Coronary artery (tissue), 2 donors: ENCODE measurements around the gene PIK3CB.

Experiments used
- DNase-seq: peaks from one replicate; pipeline ENCODE4 v3.0.0-alpha.2; 2017; ENCODE audit warnings: low spot score
- H3K27ac ChIP-seq, 2 donors: fragments of 200-600 bp; sonication (generic); one replicate each; pipeline ENCODE4 v1.5.1; 2016 to 2019
- H3K4me3 ChIP-seq: fragments of 200-600 bp; sonication (generic); 2 replicates; pipeline ENCODE4 v1.5.1; 2016; ENCODE audit warnings: mild to moderate bottlenecking, moderate library complexity
- CTCF ChIP-seq: fragments of 200-600 bp; sonication (generic); IDR thresholded peaks from one replicate; pipeline ENCODE4 v1.5.1; 2019; ENCODE audit warnings: antibody characterized with exemption

PIK3CB gene

GRCh38 chr3:138717348-138717747, 117.4 kb downstream of the PIK3CB start:
- Histone ChIP-seq H3K27ac (no peak overlapping the region), H3K4me3 (no peak overlapping the region)
- DNase-seq = no peak
- no peak for TF ChIP-seq CTCF

- no peak for TF ChIP-seq CTCF
- Histone ChIP-seq H3K27ac (no peak overlapping the region), H3K4me3 (no peak overlapping the region)
- no peak for DNase-seq
Observed at GRCh38 chr3:138712086-138712485, 122.6 kb downstream of the PIK3CB start.

- no peak for DNase-seq
- H3K27ac ChIP-seq = no peak overlapping the region
- no peak overlapping the region for H3K4me3 ChIP-seq
- TF ChIP-seq CTCF = no peak
Observed at GRCh38 chr3:138705675-138706074, 129.1 kb downstream of the PIK3CB start.

DNA sequence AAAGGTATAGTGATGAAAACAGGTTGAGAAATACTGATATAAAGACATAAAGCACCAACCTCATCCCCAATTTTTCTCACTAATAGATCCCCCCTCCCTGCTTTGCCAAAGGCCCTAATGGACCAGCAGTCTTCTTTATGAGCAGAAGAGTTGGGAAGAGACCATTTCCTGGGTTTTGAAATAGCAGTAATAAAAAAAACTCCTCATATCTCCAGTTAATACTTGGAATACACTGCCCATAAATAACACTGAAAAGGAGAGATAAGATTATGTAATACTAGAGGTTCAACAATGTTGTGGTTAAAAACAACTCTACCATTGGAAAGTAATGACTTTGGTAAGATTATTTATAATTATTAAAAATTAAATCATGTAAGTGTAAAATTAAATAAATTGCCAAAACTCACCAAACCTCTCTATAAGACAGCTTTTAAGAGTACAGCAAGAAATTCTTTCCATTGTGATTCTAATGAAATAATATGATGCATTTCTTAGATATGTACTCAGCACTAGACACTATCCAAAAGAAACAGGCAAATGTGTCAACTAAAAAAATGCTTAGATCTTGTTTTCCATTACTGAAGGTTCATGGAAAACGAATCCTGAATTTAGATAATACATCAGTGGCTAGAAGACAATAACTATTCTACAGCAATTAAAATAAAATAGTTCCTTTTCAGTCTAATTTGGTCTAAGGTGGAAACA, 137.9 kb downstream of the PIK3CB start:
- no peak overlapping the region for H3K4me3 ChIP-seq
- H3K27ac ChIP-seq = no peak overlapping the region
- DNase-seq = no peak
- no peak for TF ChIP-seq CTCF

- no peak for TF ChIP-seq CTCF
- no peak for DNase-seq
- Histone ChIP-seq H3K27ac (no peak overlapping the region), H3K4me3 (no peak overlapping the region)
Observed at GRCh38 chr3:138694287-138695007, 140.3 kb downstream of the PIK3CB start.

DNA sequence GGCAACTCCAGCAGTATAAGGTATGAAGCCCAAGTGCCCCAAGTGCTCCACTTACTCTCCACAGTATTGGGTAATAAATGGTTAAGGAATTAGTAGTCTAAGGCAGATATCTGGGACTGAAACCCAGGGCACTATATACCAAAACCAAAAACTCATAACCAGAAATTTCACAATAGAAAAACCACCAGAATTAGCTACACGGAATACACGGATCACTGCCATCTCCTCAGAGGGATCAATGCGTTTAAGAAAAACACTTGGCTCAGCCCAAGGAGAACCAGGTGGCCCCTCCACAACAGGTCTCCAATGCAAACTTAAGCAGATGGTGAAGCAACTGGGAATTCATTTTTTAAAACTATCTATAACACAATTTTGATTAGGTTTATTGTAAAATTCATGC, 142.6 kb downstream of the PIK3CB start:
- Histone ChIP-seq H3K4me3 (no peak overlapping the region), H3K27ac (no peak overlapping the region)
- DNase-seq = no peak
- TF ChIP-seq CTCF = no peak

- no peak for TF ChIP-seq CTCF
Observed at GRCh38 chr3:138691351-138691750, 143.4 kb downstream of the PIK3CB start.

More at GRCh38 chr3:138691351-138691750, 143.4 kb downstream of the PIK3CB start:
- Histone ChIP-seq H3K27ac (no peak overlapping the region), H3K4me3 (no peak overlapping the region)
- DNase-seq = no peak
